Panc1 (cell line): ENCODE results near the gene MAGEA1.

Source experiments
- CTCF ChIP-seq: fragments of 450-650 bp; IDR thresholded peaks from 2 replicates; pipeline ENCODE4 v1.5.1; 2017; ENCODE audit warnings: mild to moderate bottlenecking
- REST ChIP-seq, 2 experiments: IDR thresholded peaks; 2 replicates each; pipeline ENCODE4 v1.6.1; 2011 to 2012; ENCODE audit warnings: low read depth in 2 of 2, control low read depth in 1 of 2, low read length in 1 of 2, mild to moderate bottlenecking in 1 of 2, moderate library complexity in 1 of 2; ENCODE audit not compliant: insufficient read depth in 1 of 2
- SIN3A ChIP-seq: IDR thresholded peaks from 2 replicates; pipeline ENCODE4 v1.6.1; 2012; ENCODE audit warnings: low read depth, mild to moderate bottlenecking, low read length, moderate library complexity, borderline replicate concordance; ENCODE audit not compliant: insufficient read depth
- TCF7L2 ChIP-seq: IDR thresholded peaks from 2 replicates; pipeline ENCODE4 v1.6.1; 2011; ENCODE audit warnings: mild to moderate bottlenecking, low read depth, low read length, inconsistent platforms

- TF ChIP-seq REST (IDR thresholded peaks at IDR 0.05; ENCODE audit: insufficient read depth in 1 of 2, low read depth in 2 of 2, low read length in 1 of 2) (no peak), TCF7L2 (no peak), CTCF (no peak), SIN3A (no peak)
Observed at GRCh38 chrX:153153516-153153915, 25.6 kb upstream of the MAGEA1 start.
